Measurements from ENCODE around the gene SSR1. TPM values are rescaled to one million over a fixed set of nuclear protein-coding genes. Genes with fewer than 3 reads are reported as not detected.

SSR1 gene
- total and polyA plus RNA-seq, 2 experiments from 2014 or later: 65.3 to 70.2 TPM

- TF ChIP-seq, protein P1, sequence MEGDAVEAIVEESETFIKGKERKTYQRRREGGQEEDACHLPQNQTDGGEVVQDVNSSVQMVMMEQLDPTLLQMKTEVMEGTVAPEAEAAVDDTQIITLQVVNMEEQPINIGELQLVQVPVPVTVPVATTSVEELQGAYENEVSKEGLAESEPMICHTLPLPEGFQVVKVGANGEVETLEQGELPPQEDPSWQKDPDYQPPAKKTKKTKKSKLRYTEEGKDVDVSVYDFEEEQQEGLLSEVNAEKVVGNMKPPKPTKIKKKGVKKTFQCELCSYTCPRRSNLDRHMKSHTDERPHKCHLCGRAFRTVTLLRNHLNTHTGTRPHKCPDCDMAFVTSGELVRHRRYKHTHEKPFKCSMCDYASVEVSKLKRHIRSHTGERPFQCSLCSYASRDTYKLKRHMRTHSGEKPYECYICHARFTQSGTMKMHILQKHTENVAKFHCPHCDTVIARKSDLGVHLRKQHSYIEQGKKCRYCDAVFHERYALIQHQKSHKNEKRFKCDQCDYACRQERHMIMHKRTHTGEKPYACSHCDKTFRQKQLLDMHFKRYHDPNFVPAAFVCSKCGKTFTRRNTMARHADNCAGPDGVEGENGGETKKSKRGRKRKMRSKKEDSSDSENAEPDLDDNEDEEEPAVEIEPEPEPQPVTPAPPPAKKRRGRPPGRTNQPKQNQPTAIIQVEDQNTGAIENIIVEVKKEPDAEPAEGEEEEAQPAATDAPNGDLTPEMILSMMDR (conservative IDR thresholded peaks at IDR 0.05; ENCODE audit: low read depth in 2 of 2): no peak
Measured at GRCh38 chr6:7268816-7269555, 44.0 kb downstream of the SSR1 start (continued).

GRCh38 chr6:7268362-7268761 lies 44.6 kb downstream of the SSR1 start:
- Histone ChIP-seq H3K4me3 (no peak overlapping the region), H3K79me2 (replicated peaks; ENCODE audit: insufficient read depth) (no peaks in the 10 kb centered on the region), H3K27ac (ENCODE audit: low read depth) (no peak overlapping the region), H3K27me3 (ENCODE audit: insufficient read depth) (no peaks in the 10 kb centered on the region), H3K4me2 (no peak overlapping the region), H4K20me1 (replicated peaks; ENCODE audit: insufficient read depth) (no peaks in the 10 kb centered on the region), H2AFZ (no peak overlapping the region), H3K36me3 (ENCODE audit: insufficient read depth) (no peaks in the 10 kb centered on the region), H3F3A (replicated peaks; ENCODE audit: low read depth) (no peaks in the 10 kb centered on the region), H3K9me2 (ENCODE audit: insufficient read depth) (no peaks in the 10 kb centered on the region), H3K4me1 (ENCODE audit: insufficient read depth) (no peaks in the 10 kb centered on the region)
- TF ChIP-seq, protein P2, sequence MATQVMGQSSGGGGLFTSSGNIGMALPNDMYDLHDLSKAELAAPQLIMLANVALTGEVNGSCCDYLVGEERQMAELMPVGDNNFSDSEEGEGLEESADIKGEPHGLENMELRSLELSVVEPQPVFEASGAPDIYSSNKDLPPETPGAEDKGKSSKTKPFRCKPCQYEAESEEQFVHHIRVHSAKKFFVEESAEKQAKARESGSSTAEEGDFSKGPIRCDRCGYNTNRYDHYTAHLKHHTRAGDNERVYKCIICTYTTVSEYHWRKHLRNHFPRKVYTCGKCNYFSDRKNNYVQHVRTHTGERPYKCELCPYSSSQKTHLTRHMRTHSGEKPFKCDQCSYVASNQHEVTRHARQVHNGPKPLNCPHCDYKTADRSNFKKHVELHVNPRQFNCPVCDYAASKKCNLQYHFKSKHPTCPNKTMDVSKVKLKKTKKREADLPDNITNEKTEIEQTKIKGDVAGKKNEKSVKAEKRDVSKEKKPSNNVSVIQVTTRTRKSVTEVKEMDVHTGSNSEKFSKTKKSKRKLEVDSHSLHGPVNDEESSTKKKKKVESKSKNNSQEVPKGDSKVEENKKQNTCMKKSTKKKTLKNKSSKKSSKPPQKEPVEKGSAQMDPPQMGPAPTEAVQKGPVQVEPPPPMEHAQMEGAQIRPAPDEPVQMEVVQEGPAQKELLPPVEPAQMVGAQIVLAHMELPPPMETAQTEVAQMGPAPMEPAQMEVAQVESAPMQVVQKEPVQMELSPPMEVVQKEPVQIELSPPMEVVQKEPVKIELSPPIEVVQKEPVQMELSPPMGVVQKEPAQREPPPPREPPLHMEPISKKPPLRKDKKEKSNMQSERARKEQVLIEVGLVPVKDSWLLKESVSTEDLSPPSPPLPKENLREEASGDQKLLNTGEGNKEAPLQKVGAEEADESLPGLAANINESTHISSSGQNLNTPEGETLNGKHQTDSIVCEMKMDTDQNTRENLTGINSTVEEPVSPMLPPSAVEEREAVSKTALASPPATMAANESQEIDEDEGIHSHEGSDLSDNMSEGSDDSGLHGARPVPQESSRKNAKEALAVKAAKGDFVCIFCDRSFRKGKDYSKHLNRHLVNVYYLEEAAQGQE (IDR thresholded peaks at IDR 0.05; ENCODE audit: unreplicated experiment): no peak
- no peak for TF ChIP-seq STAT1 (IDR thresholded peaks at IDR 0.05; ENCODE audit: unreplicated experiment)
- H3K27me3 Mint-ChIP-seq (ENCODE audit: insufficient read depth, low read depth, poor library complexity): peaks cover 2% of the 10 kb centered on the region
- H3K4me1 Mint-ChIP-seq: 0 out of 3 replicates have a peak, but pooled peaks cover 3% of the 10 kb centered on the region
- no peak for ATAC-seq
- DNase-seq (ENCODE audit: low spot score): no peak
- H3K27ac Mint-ChIP-seq: no peak overlapping the region
- H3K36me3 Mint-ChIP-seq (ENCODE audit: low read depth): no peaks in the 10 kb centered on the region
- no peak overlapping the region for H3K4me3 Mint-ChIP-seq
- H3K9me3 Mint-ChIP-seq: no peaks in the 10 kb centered on the region

DNA sequence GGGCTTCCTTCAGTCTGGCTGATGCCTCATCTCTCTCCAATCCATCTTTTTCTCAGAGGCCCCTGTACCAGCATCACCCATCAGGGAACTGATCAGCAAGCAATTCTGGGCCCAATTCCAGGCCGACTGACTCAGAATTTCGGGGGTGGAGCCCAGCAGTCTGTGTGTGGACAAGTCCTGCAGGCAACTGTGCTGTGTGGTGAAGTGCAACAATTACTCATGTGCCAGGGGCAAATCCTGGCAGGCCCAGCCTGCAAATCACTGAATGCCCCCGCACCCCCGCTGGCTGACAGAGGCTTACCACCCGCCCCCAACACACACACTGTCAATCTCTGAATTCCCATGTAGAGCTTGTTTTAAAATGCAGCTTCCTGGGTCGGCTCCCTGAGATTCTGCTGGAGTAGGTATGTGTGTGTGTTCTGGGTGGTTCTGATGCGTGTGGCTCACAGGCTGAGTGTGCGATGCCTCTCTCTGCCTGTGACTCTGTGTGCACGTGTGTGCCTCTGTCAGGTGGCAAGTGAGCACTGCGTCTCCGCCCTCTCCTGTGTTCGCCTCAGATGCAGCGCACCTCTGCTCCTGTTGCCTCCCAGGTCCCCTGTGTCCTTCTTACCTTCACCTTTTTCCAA lies 45.4 kb downstream of the SSR1 start:
- Mint-ChIP-seq H3K4me1 (0 out of 3 replicates have a peak, but pooled peaks cover 3% of the 10 kb centered on the region), H3K4me3 (no peak overlapping the region), H3K9me3 (no peaks in the 10 kb centered on the region), H3K36me3 (ENCODE audit: low read depth) (no peaks in the 10 kb centered on the region), H3K27ac (no peak overlapping the region), H3K27me3 (ENCODE audit: insufficient read depth, low read depth, poor library complexity) (peaks cover 2% of the 10 kb centered on the region)
- Histone ChIP-seq H3K79me2 (replicated peaks; ENCODE audit: insufficient read depth) (no peaks in the 10 kb centered on the region), H3K4me2 (no peak overlapping the region), H3K36me3 (ENCODE audit: insufficient read depth) (no peaks in the 10 kb centered on the region), H3K27me3 (ENCODE audit: insufficient read depth) (no peaks in the 10 kb centered on the region), H3K4me1 (ENCODE audit: insufficient read depth) (peaks cover under 1% of the 10 kb centered on the region; the same call in 1 of the 2 replicates), H4K20me1 (replicated peaks; ENCODE audit: insufficient read depth) (no peaks in the 10 kb centered on the region), H3F3A (replicated peaks; ENCODE audit: low read depth) (no peaks in the 10 kb centered on the region), H3K9me2 (ENCODE audit: insufficient read depth) (no peaks in the 10 kb centered on the region), H2AFZ (no peak overlapping the region), H3K4me3 (no peak overlapping the region), H3K27ac (ENCODE audit: low read depth) (no peak overlapping the region)
- DNase-seq (ENCODE audit: low spot score): no peak
- no peak for ATAC-seq
- TF ChIP-seq, protein P2 (IDR thresholded peaks at IDR 0.05; ENCODE audit: unreplicated experiment): no peak
- no peak for TF ChIP-seq POLR2AphosphoS5 (IDR thresholded peaks at IDR 0.05; ENCODE audit: low read depth)
